Glomerular visceral epithelial cell (primary cell): ENCODE results near the gene ABI2.
"Not testable (repeated sequence)": the region's sequence is repeated elsewhere in the genome, so short reads cannot be mapped to it uniquely, and the experiment has no call there.

ENCODE experiments used
- DNase-seq: peaks from one replicate; pipeline ENCODE4 v3.0.0-alpha.2; 2016; ENCODE audit errors: extremely low spot score

Gene ABI2

DNA sequence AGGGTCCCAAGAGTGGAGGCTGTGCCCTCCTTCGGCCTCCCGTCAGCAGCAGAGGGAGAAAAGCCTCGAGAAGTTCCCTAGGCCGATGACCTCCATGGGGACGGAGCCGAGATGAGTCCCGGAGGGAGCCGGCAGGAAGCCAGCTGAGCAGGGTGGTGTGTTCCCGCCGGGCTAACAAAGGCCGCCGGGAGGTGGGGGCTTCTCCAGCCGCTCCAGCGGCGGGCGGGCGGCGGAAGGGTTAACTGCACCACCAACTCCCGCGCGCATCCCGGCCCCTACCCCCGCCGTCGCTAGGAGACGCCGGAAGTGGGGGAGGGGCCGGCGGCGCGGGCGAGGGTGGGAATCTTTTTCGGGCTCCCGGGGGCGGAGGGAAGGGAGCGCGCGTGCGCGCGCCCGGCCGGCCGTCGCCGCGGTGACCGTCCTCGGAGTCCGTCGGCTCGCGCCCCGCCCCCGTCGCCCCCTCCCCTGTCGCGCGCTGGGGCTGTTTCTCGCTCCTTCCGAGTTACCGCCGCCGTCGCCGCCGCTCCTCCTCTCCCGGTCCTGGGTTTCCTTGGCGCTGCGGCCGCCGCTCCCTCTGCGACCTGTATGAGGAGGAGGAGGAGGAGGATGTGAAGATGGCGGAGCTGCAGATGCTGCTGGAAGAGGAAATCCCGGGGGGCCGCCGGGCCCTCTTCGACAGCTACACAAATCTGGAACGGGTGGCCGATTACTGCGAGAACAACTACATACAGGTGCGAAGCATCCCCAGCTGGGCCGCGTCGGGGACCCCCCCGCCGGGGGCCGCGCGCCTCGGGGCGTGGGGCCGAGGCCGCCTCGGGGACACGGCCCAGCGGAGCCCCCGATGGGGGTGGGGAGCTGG is at the start of gene ABI2:
Gene ABI2 (plus strand): TSS at position 494 of the 859 bp plus-strand sequence. CDS start 121 bp downstream, at position 615.
- peak; percentile 91 for DNase-seq

GRCh38 chr2:203279288-203279687 is 48.9 kb upstream of the ABI2 start:
- no peak for DNase-seq

GRCh38 chr2:203280428-203281064 is 47.6 kb upstream of the ABI2 start:
- DNase-seq = peak; percentile 26

GRCh38 chr2:203282101-203282500 is 46.1 kb upstream of the ABI2 start:
- no peak for DNase-seq

- no peak for DNase-seq
These were observed 41.7 kb upstream of the ABI2 start for GRCh38 chr2:203286532-203286931.

DNA sequence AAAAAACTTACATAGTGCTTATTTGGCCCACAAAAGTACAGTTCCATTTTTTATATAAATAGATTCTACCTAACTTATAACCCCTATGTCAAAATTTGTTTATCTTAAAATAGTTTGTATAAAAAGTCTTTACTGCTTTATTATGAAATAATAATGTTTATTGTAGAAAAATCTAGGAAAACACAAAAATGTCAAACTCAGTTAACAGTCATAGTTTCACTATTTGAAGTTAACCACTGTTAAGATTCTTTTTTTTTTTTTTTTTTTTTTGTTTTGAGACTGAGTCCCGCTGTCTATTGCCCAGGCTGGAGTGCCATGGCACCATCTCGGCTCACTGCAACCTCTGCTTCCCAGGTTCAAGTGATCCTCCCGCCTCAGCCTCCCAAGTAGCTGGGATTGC is 26.5 kb upstream of the ABI2 start:
- no peak for DNase-seq

DNA sequence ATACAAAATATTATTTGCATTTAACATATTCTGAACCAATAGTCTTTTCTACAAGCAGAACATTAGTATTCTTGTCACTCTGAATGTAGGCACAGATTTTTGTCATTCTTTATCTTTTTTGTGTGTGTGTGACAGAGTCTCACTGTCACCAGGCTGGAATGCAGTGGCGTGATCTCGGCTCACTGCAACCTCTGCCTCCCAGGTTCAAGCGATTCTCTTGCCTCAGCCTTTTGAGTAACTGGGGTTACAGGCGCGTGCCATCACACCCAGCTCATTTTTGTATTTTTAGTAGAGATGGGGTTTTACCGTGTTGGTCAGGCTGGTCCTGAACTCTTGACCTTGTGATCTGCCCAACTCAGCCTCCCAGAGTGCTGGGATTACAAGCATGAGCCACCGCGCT is 25.6 kb upstream of the ABI2 start:
- not testable (repeated sequence) for DNase-seq

GRCh38 chr2:203310688-203311436 is 17.3 kb upstream of the ABI2 start:
- DNase-seq = no peak

- no peak for DNase-seq
These were observed 1.8 kb upstream of the ABI2 start for GRCh38 chr2:203326356-203326755.

- DNase-seq = no peak
These were observed 653 bp upstream of the ABI2 start for GRCh38 chr2:203327582-203327900.

GRCh38 chr2:203328760-203329540 is 756 bp downstream of the ABI2 start:
- DNase-seq = peak; percentile 55

DNA sequence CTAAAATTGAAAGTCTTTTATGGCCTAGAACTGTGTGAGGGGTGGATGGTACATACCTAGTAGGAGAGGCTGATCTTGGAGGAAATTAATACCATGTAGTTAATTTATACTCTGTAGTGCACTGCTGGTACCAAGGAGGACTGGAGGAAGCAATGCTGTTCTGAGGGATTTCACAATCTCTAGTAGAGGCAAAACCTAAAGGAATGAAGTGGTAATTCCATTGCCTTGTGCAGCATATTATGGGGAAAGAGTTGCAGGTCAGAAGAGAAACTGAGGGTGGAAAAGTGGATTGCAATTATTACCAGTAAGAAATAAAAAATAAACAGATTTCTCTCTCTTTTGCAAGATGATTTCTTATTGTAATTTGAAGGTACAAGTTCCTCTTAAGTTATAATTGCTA is 2.2 kb downstream of the ABI2 start:
- peak; percentile 8 for DNase-seq

- no peak for DNase-seq
These were observed 10.1 kb downstream of the ABI2 start for GRCh38 chr2:203338322-203338721.

GRCh38 chr2:203340791-203341487 is 12.7 kb downstream of the ABI2 start:
- peak; percentile 18 for DNase-seq

DNA sequence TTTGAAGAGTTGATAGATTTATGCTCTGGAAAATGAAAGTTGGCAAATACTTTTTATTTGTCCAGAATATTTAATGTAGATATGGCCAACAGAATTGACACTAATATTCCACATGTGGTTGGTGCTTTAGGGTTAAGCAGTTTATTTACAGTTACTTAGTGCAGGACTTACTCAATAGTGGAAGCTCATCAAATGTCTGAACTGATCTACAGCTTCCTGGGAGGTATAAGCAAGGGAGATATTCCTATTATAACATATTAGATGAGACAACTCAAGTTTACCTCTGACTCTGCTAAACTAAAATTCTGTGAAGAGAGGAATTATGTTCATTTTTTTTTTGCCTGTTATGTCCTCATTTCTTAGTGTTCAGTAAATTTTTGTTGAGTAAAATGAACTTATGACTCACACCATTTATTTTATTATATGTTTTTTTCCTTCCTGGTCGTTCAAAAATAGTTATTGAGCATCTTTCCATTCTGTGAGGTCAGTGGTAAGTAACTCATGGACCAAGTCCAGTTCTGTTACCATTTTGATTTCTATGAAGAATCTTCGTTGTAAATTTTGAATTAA is 13.6 kb downstream of the ABI2 start:
- DNase-seq = no peak

GRCh38 chr2:203342374-203342773 is 14.2 kb downstream of the ABI2 start:
- not testable (repeated sequence) for DNase-seq

GRCh38 chr2:203344667-203345066 is 16.5 kb downstream of the ABI2 start:
- DNase-seq = no peak

GRCh38 chr2:203346612-203347011 is 18.4 kb downstream of the ABI2 start:
- DNase-seq = no peak

DNA sequence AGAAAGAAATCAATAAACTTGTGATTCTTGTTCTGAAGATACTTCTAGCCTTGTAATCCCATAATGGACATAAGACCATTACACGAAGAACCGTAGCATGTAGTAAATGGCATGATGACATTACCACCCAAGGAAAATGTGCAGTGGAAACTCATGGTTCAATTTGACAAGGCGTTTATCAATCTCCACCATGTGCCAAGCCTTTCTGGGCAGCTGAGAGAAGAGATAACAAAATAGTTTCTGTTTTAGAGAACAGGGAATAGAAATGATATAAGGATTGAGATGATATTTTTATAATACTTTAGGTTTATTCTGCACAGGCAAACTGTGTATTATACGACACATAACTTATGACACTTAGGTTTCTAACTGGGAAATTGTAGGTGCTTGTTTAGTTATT is 19.2 kb downstream of the ABI2 start:
- no peak for DNase-seq

DNA sequence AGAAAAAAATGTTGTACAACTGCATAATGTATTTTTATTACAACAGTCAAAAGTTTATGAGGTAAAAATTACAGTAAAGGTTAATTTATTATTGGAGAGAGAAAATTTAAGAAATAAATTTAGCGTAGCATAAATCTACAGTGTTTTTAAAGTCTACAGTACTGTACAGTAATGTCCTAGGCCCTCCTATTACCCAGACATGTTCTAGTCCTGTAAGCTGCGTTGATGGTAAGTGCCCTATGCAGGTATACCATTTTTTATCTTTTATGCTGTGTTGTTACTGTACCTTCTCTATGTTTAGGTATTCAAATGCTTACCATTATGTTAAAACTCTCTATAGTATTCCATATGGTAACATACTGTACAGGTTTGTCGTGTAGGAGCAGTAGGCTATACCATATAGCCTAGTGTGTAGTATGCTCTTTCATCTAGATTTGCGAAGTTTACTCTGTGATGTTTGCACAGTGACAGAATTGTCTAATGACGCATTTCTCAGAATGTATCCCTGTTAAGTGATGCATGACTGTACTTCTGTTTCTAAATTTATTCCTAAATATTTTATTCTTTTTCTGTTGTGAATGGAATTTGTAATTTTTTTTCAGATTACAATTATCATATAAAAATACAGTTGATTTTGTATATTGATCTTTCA is 24.5 kb downstream of the ABI2 start:
- DNase-seq = peak; percentile 11
